Stimulated activated CD8-positive, alpha-beta memory T cell treated with anti-CD3 and anti-CD28 coated beads, Interleukin-4, amount 100 ng/mL, for 4 hours (primary cell): ENCODE measurements around the gene TRIM62.
"Not testable (repeated sequence)": the region's sequence is repeated elsewhere in the genome, so short reads cannot be mapped to it uniquely, and the experiment has no call there.

ENCODE experiments used
- DNase-seq, 2 donors: peaks; one replicate each; pipeline ENCODE4 v3.0.0-alpha.2; 2020; ENCODE audit warnings: low read depth in 2 of 2, low spot score in 1 of 2

The TRIM62 gene

DNA sequence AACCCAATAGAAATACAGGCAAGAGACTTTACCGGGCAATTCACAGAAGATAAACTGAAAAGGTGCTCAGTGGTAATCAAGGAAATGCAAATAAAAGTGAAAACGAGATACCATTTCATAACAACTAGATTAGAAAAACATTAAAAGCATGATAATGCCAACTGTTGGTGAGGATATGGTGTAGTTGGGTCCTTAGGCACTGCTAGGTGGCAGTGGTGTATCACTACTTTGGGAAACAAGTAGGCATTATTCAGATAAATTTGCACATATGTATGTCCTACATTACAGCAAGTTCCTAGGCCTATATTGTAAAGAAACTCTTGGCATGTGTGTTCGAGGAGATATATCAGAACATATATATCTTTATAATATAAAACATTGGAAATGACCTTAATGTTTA lies 69.9 kb downstream of the TRIM62 start:
- DNase-seq, result no peak

DNA sequence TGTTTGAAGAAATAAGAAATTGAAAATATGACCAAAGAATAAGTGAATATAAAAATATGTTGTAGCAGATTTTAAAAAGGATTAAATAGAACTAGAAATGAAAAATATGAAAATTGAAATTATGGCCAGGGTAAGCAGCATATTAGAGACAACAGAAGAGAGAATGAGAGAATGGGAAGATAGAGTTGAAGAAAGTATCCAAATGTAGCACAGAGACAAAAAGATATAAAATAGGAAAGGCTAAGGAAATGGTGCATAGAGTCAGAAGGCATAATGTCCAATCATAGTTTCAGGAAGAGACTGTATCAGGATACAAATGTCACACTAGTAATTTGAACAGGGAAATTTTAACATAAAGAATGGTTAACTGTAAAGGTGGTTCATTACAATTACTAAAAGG lies 71.4 kb downstream of the TRIM62 start:
- DNase-seq, result no peak

DNA sequence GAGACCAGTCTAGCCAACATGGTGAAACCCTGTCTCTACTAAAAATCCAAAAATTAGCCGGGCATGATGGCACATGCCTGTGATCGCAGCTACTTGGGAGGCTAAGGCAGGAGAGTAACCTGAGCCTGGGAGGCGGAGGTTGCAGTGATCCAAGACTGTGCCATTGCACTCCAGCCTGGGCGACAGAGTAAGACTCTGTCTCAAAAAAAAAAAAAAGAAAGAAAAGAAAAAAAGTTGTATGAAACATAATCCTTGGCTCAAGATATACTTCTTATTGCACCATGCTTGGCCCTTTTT lies 81.8 kb downstream of the TRIM62 start:
- DNase-seq, result not testable (repeated sequence)

DNA sequence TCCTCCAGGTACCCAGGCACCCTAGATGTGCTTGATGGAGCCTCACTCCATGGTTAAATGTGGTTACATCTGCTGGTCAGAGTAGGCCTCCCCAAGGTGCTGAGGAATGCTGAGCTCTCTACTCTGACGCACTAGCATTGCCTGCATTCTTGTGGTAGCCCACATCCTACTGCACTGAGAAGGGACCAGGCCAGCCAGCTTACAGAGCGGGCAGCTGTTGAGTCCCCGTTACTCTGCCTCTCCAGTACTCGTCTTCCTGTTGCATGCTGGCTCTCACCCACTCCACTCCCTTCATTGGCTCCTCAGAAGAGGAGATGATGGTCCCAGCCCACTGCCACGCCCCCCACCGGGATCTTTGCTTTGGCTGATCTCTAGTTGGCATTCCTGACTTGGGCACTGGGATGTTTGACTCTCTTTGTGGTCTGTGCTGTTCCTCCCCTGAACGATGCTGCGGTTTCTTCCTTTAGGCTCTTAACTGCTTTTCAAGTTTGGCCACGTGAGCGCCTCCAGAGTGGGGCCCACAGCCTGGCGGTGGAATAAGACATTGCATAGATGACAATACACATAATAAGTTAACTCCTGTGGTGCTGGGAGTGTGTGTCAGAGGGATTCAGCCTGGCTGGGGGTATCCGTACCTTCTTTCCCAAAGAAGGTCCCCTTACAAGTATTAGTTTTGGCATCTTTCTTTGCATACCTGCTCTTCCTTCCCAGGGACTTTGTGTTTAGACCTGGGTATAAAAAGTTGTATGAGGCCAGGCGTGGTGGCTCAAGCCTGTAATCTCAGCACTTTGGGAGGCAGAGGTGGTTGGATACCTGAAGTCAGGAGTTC lies 82.3 kb downstream of the TRIM62 start:
- peak; percentile 18 to 42 for DNase-seq

DNA sequence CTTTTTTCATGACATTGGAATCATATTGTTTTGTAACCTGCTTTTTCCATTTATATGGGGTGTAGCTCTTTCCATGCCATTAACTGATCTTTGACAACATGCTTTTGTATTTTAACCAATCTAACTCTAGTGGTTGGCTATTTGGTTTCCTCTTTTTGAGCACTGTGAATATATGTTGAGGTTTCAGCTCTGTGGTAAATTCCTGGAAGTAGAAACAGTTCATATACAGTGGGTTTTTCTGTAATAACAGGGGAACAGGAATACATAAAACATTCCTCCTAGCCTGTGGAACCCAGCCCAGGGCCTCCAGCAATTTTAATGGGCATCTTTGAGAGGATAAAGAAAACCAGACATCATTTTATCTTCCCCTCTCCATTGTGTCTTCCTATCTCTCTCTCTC lies 83.5 kb downstream of the TRIM62 start:
- no peak for DNase-seq

DNA sequence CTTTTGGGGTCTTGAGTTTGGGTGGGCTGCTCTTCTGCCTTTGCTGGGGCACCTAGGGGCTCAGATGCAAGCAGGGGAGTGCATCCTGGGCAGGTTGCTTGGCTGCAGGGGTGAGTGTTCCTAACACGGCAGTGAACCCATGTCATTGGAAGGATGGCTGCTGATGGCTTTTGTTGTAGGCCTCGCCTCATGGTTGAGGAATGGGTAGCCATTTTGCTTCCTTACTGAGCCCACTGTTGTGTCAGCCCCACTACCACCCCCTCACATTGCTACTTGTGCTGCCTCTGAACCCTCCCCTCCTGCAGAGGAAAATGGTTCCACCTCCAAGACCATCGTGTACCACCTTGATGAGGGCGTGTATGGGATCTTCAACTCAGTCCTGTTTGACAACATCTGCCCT lies 84.1 kb downstream of the TRIM62 start:
- DNase-seq, result no peak

DNA sequence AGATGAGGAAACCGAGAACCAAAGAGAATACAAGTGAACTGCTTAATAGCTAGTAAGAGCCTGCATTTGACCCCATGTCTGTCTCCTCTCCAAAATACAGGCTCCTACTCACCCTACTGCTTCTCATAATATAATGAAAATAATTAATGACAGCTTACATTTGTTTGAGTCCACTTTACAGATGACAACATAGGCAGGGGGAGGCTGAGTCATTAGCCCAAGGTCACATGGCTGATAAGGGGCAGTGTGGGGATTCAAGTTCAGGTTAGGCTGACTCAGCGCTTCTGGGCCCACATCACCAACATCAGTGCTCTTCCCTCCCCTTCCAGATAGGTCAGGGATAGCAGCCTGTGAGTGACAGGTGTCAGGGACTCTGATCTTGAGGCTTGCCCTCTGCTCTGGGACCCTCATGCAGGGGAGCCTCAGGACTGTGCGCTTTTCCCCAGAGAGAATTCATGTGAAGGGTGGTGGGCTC lies 84.7 kb downstream of the TRIM62 start:
- DNase-seq, result no peak

DNA sequence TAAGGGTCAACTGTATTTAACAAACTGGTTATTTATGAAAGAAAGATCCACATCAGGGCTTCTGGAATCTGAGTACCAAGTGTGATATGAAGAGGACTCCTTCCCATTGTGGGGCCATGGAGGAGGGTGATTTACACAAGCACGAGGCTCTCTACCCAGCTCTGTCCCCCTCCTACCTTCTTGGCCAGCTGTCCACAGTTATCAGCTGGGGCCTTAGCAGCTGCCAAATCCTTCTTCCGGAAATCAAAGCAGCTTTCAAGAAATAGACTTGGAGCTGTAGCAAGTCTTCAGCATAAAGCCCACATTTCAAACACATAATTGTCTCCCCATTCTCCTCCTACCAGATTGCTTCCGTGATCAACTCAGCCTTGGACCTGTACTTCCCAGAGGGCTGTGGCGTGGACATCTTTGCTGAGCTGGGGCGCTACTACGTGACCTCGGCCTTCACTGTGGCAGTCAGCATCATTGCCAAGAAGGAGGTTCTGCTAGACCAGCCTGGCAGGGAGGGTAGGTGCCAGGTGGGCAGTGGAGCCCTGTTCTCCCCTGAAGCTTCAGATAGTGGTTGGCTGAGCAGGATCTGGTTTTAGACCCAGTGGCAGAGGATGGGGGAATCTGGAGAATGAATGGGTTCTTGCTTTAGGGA lies 85.4 kb downstream of the TRIM62 start:
- DNase-seq, result no peak
